ENCODE results near the gene KLHL2. TPM values are rescaled to one million over a fixed set of nuclear protein-coding genes. Genes with fewer than 3 reads are reported as not detected.
A peak's percentile ranks its signal among the peaks of the same experiment; 100 is the strongest.
"Not testable (repeated sequence)": the region's sequence is repeated elsewhere in the genome, so short reads cannot be mapped to it uniquely, and the experiment has no call there.

KLHL2 gene, protein sequence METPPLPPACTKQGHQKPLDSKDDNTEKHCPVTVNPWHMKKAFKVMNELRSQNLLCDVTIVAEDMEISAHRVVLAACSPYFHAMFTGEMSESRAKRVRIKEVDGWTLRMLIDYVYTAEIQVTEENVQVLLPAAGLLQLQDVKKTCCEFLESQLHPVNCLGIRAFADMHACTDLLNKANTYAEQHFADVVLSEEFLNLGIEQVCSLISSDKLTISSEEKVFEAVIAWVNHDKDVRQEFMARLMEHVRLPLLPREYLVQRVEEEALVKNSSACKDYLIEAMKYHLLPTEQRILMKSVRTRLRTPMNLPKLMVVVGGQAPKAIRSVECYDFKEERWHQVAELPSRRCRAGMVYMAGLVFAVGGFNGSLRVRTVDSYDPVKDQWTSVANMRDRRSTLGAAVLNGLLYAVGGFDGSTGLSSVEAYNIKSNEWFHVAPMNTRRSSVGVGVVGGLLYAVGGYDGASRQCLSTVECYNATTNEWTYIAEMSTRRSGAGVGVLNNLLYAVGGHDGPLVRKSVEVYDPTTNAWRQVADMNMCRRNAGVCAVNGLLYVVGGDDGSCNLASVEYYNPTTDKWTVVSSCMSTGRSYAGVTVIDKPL
- 10 to 100 TPM in 2 of 4 donors, 1 to 10 TPM in 2; 9.2 to 19.8 (median 12.0) TPM for total RNA-seq

DNA sequence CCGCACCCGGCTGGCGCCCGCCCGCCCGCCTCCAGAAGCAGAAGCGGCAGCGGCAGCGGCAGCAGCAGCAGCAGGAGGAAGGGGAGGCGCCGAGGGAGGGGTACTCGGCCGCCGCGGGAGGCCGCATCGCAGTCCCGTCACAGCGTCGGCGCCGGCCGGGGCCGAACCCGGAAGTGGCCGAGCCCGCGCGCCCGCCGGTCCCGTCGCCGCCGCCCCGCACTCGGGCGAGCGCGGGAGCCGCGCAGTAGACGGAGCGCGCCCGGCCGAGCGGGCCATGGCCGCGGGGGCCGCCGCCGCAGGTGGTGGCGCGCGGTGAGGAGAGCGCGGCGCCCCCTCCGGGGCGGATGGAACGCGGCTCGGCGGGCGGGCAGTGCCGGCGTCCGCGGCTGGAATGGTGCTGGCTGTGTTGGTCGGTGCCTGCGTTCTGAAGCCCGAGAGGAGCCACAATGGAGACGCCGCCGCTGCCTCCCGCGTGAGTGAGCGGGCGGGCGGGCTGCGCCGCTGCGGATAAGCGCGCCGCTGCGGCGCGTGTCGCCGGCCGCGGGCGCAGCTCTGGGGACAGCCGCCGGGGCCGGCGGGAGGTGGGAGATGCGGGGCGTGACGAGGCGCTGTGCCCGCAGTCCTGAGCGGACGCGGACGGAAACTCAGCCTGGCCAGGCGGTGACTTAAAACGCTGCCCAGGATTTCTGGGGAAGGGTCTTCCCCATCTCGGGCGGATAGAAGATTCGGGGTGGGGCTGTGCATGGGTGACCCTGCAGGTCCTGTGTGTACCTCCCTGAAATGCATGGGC, at the start of gene KLHL2:
KLHL2 (plus strand) TSS at position 131 of the 790 bp plus-strand sequence; CDS start at position 447, 316 bp downstream.
- in situ Hi-C loops (cut with MboI; ENCODE audit: low pct_ligation_motif_present in 1 of 4, low pct_unique_long_range_greater_than_20kb in 1 of 4, low sequenced_read_pairs in 3 of 4): loop anchor here in 2 of 4 donors (10.0 to 25.0 kb wide), 2 partner anchors 117 to 130 kb away; partner anchors contain the start of gene MSMO1 (in 2 of the 2)
- 0% methylated on average over 3 to 42 of the region's 113 CpGs for WGBS, 2 donors (ENCODE audit: low coverage in 1 of 2)

DNA sequence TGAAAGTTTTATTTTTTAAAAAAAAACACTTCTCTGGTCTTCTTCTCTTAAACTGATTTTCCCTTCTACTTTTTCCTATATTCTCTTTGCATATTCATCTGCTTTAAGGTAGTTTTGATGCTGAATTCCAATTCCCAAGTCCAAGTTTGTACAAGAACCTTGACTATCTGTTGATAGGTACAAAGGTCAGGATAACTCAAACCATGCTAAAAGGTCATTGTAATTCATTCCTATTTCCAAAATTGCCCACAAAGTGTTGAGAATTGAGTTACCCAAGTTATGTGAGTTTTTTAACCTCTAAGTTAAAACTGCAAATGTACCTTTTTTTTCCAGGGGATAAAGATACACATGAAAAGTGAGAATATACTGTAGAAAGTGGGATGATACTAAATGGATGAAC, 48.6 kb upstream of the KLHL2 start:
- Histone ChIP-seq H3K9me3 (no peaks in the 10 kb centered on the region), H3K27me3 (no peaks in the 10 kb centered on the region), H3K4me3 (no peak overlapping the region), H3K36me3 (no peaks in the 10 kb centered on the region), H3K4me1 (no peaks in the 10 kb centered on the region), H3K27ac (no peak overlapping the region)
- intact Hi-C loops (cut with DNase I; ENCODE audit: low total_unique reads) (no loop called here), in situ Hi-C loops (cut with MboI; ENCODE audit: low pct_ligation_motif_present in 1 of 4, low pct_unique_long_range_greater_than_20kb in 1 of 4, low sequenced_read_pairs in 3 of 4) (no loop called here)
- no peak for DNase-seq
- TF ChIP-seq POLR2AphosphoS5 (IDR thresholded peaks at IDR 0.05) (no peak), EP300 (IDR thresholded peaks at IDR 0.05; ENCODE audit: low read depth) (no peak), POLR2A (IDR thresholded peaks at IDR 0.05) (no peak)
- TF ChIP-seq, protein P1, sequence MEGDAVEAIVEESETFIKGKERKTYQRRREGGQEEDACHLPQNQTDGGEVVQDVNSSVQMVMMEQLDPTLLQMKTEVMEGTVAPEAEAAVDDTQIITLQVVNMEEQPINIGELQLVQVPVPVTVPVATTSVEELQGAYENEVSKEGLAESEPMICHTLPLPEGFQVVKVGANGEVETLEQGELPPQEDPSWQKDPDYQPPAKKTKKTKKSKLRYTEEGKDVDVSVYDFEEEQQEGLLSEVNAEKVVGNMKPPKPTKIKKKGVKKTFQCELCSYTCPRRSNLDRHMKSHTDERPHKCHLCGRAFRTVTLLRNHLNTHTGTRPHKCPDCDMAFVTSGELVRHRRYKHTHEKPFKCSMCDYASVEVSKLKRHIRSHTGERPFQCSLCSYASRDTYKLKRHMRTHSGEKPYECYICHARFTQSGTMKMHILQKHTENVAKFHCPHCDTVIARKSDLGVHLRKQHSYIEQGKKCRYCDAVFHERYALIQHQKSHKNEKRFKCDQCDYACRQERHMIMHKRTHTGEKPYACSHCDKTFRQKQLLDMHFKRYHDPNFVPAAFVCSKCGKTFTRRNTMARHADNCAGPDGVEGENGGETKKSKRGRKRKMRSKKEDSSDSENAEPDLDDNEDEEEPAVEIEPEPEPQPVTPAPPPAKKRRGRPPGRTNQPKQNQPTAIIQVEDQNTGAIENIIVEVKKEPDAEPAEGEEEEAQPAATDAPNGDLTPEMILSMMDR (IDR thresholded peaks at IDR 0.05): no peak

More for the DNA sequence above, at the start of gene KLHL2:
- TF ChIP-seq POLR2AphosphoS5 (IDR thresholded peaks at IDR 0.05) (peak in 2 of 3 donors; percentile 22 to 37), EP300 (IDR thresholded peaks at IDR 0.05; ENCODE audit: low read depth) (no peak), POLR2A (IDR thresholded peaks at IDR 0.05) (no peak)
- TF ChIP-seq, protein P1 (IDR thresholded peaks at IDR 0.05): no peak
- peak; percentile 85 for DNase-seq
- no peaks in the 10 kb centered on the region for H3K36me3 ChIP-seq
- no peaks in the 10 kb centered on the region for H3K27me3 ChIP-seq
- peaks cover 5 to 24% (median 10%) of the 10 kb centered on the region in 4 donors for H3K4me1 ChIP-seq
- no peaks in the 10 kb centered on the region for H3K9me3 ChIP-seq
- peak within 1 kb of the TSS; percentile 89 to 92 (median 90) for H3K27ac ChIP-seq
- intact Hi-C loops (cut with DNase I; ENCODE audit: low total_unique reads): no loop called here
- H3K4me3 ChIP-seq: peak within 1 kb of the TSS; percentile 77 to 97 (median 90)

DNA sequence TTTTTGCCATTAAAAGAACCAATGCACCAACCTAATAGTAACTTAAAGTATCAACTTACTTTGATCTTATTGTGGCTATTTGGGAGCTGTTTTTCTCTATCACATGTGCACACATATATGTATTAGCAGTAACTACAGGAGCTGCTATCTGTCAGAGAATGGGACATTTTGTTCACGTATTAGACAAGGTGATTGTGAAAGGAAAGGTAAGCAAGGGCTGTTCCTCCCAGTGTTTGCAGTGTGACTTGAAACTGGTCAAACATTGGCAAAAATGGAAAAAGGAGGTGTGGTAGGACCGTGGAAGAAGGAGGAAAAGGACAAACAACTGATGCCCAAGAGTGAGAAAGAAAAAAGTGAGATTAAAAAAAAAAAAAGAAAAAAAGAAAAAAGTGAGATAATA, 43.1 kb upstream of the KLHL2 start:
- in situ Hi-C loops (cut with MboI; ENCODE audit: low pct_ligation_motif_present in 1 of 4, low pct_unique_long_range_greater_than_20kb in 1 of 4, low sequenced_read_pairs in 3 of 4): no loop called here
- no peaks in the 10 kb centered on the region for H3K4me1 ChIP-seq
- TF ChIP-seq POLR2A (IDR thresholded peaks at IDR 0.05) (no peak), EP300 (IDR thresholded peaks at IDR 0.05; ENCODE audit: low read depth) (no peak), POLR2AphosphoS5 (IDR thresholded peaks at IDR 0.05) (no peak)
- TF ChIP-seq, protein P1 (IDR thresholded peaks at IDR 0.05): no peak
- no peaks in the 10 kb centered on the region for H3K9me3 ChIP-seq
- intact Hi-C loops (cut with DNase I; ENCODE audit: low total_unique reads): no loop called here
- H3K27ac ChIP-seq: no peak overlapping the region
- WGBS, 2 donors (ENCODE audit: low coverage in 1 of 2): 64 to 67% methylated on average over 2 of the region's 2 CpGs
- no peaks in the 10 kb centered on the region for H3K27me3 ChIP-seq
- no peak for DNase-seq
- no peak overlapping the region for H3K4me3 ChIP-seq
- H3K36me3 ChIP-seq: no peaks in the 10 kb centered on the region

DNA sequence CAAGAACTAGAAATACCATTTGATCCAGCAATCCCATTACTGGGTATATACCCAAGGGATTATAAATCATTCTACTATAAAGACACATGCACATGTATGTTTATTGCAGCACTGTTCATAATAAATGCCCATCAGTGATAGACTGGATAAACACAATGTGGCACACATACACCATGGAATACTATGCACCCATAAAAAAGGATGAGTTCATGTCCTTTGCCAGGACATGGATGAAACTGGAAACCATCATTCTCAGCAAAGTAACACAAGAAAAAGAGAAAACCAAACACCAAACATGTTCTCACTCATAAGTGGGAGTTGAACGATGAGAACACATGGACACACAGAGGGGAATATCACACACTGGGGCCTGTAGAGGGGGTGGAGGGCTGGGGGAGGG, 40.5 kb upstream of the KLHL2 start:
- H3K36me3 ChIP-seq; H3K9me3 ChIP-seq; H3K4me3 ChIP-seq; DNase-seq; in situ Hi-C loops (cut with MboI; ENCODE audit: low pct_ligation_motif_present in 1 of 4, low pct_unique_long_range_greater_than_20kb in 1 of 4, low sequenced_read_pairs in 3 of 4); H3K27ac ChIP-seq; intact Hi-C loops (cut with DNase I; ENCODE audit: low total_unique reads); H3K4me1 ChIP-seq; H3K27me3 ChIP-seq: not testable (repeated sequence)
- 91 to 100% methylated on average over 1 of the region's 1 CpG for WGBS, 2 donors (ENCODE audit: low coverage in 1 of 2)
